GM21825 (cell line): ENCODE data around the gene PRPF4.

Experiments
- ATAC-seq: cut with Tn5 transposase; IDR thresholded peaks from one replicate; pipeline ENCODE4 v1.9.1; 2021; ENCODE audit warnings: mild to moderate bottlenecking, moderate library complexity; ENCODE audit not compliant: unreplicated experiment

The PRPF4 gene

GRCh38 chr9:113310538-113310937 is 35.1 kb downstream of the PRPF4 start:
- no peak for ATAC-seq

- ATAC-seq = no peak
Observed at GRCh38 chr9:113311961-113312360, 36.5 kb downstream of the PRPF4 start.

- no peak for ATAC-seq
Observed at GRCh38 chr9:113313261-113313660, 37.8 kb downstream of the PRPF4 start.

- no peak for ATAC-seq
Observed at GRCh38 chr9:113315231-113315630, 39.8 kb downstream of the PRPF4 start.

- ATAC-seq = no peak
Observed at GRCh38 chr9:113316030-113316429, 40.6 kb downstream of the PRPF4 start.

- no peak for ATAC-seq
Observed at GRCh38 chr9:113317777-113318176, 42.3 kb downstream of the PRPF4 start.

GRCh38 chr9:113319054-113319453 is 43.6 kb downstream of the PRPF4 start:
- ATAC-seq = no peak

- no peak for ATAC-seq
Observed at GRCh38 chr9:113320051-113320450, 44.6 kb downstream of the PRPF4 start.

GRCh38 chr9:113322671-113323070 is 47.2 kb downstream of the PRPF4 start:
- ATAC-seq = no peak

- no peak for ATAC-seq
Observed at GRCh38 chr9:113326230-113326629, 50.8 kb downstream of the PRPF4 start.

GRCh38 chr9:113328045-113328782 is 52.8 kb downstream of the PRPF4 start:
- ATAC-seq = no peak

- ATAC-seq = no peak
Observed at GRCh38 chr9:113331780-113332179, 56.3 kb downstream of the PRPF4 start.

GRCh38 chr9:113337714-113338113 is 62.3 kb downstream of the PRPF4 start:
- no peak for ATAC-seq

- ATAC-seq = peak; percentile 99
Observed at GRCh38 chr9:113340011-113340699, 64.7 kb downstream of the PRPF4 start, which contains the start of gene WDR31. TSS of gene WDR31 (minus strand) at chr9:113340275. CDS start at chr9:113332022, 8,253 bp downstream.

GRCh38 chr9:113341712-113342410 is 66.4 kb downstream of the PRPF4 start:
- ATAC-seq = no peak
